Stimulated activated CD4-positive, alpha-beta T cell treated with anti-CD3 and anti-CD28 coated beads, TNF-alpha, amount 100 ng/mL, for 24 hours (primary cell): ENCODE data around the gene DUSP9.

Experiments used
- DNase-seq, 3 experiments: peaks; one replicate each; pipeline ENCODE4 v3.0.0-alpha.2; 2020; ENCODE audit warnings: low read depth in 3 of 3

The DUSP9 gene

GRCh38 chrX:153621949-153622598 lies 24.9 kb upstream of the DUSP9 start:
- DNase-seq, result no peak

GRCh38 chrX:153622661-153623309 lies 24.2 kb upstream of the DUSP9 start:
- no peak for DNase-seq

DNA sequence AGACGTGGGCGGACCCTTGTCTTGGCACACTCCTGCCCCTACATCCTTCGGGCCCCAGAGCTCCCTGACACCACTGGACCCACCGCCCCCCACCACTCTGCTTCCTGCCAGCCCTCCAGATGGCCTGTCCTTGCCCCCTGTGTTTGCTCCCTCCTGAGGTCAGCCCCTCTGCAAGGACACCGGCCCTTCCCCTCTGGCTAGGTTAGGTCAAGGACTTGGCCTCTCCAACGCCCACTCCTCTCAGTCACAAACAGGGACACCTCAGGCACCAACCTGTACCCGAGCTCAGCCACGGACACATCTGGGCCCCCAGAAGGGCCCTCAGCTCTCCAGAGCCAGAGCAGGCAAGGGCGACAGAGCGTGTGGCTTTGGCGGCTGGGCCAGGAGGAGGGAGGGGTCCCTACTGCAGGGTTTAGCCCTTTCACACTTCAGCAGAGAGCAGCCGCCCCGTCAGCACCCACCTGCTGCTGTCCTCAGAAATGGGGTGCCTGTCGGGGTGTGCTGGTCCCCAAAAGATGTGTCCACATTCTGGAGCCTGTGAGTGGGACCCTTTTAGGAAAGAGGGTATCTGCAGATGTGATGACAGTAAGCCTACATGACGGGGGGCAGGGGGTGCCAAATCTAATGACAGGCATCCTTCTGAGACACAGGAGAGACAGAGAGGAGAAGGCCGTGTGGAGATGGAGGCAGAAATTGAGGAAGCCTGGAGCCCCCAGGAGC lies 23.5 kb upstream of the DUSP9 start:
- no peak for DNase-seq

DNA sequence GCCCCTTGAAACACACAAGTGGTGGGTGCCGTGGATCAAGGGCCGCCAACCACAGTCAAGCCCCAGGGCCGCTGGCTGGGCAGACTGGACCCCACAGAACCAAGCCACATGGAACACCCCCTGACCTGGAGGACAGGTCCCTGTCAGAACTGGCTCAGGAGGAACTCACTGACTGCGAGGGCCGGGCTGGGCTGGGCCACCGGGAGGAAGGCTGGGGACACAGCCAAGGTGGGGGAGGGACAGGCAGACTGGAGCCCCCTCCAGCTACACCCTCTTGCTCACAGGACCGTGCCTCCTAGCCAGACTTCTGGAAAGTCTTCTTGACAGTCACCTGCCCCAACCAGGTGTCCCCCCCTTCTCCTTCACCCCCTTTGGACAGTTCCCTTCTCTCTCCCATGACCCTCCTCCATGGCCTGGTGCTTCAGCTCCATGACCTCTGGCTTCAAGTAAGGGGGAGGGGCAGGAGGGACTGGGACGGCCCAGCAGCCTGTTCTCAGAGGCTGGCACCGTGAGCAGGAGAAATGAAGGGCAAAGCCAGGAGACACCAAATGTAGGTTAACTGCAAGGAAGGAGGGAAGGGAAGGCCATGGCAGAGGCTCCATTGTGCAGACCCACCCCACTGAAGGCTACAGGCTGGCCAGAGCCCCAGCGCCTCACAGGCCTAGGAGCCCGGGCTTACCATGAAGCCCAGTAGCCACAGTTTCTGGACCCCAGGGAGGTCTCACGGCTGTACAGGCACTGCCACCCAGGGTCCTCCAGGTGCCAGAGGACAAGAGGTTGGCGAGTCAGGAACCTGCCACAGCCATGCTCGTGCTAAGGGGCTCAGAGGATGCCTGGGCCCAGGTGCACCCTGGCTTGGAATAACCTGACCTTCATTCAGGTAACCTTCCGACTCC lies 22.6 kb upstream of the DUSP9 start:
- DNase-seq, result no peak

DNA sequence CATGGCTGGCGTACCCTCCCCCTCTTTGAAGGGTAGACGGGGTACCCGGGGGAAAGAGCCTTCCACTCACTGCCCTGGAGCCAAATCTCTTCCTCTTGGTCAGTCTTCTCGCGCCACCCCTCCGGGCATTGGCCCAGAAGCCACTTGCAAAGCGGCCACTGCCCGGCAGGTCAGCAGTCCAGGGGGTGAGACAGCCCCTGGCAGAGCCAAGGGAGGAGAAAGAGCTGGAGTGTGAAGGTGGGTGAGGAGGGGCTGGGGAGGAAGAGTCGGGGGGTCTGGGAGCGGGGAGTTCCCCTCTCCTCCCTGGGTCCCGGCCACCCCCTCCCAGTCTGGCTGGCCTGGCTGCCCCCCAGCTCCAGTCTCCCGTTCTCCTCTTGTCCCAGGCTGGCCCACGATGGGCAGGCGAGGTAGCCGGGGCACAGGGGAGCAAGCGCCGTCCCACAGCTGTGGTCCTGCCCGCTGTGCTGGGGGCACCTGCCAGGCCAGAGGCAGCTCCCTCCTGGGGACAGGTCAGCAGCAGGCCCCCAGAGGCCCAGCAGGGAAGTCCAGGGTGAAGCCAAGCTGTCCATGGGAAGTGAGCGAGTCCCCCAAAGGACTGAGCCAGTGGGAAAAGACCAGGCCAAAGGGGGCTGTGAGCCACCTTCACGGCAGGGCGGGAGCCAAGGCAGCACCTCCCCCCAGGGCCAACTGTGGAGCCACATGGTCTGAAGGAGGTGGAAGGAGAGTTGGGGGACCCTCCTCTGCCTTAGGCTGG lies 21.6 kb upstream of the DUSP9 start:
- no peak for DNase-seq

GRCh38 chrX:153626025-153626633 lies 20.9 kb upstream of the DUSP9 start:
- DNase-seq, result no peak

- DNase-seq, result no peak
Observed at GRCh38 chrX:153626863-153627674, 19.9 kb upstream of the DUSP9 start.

- DNase-seq, result no peak
Observed at GRCh38 chrX:153627675-153628111, 19.3 kb upstream of the DUSP9 start.

DNA sequence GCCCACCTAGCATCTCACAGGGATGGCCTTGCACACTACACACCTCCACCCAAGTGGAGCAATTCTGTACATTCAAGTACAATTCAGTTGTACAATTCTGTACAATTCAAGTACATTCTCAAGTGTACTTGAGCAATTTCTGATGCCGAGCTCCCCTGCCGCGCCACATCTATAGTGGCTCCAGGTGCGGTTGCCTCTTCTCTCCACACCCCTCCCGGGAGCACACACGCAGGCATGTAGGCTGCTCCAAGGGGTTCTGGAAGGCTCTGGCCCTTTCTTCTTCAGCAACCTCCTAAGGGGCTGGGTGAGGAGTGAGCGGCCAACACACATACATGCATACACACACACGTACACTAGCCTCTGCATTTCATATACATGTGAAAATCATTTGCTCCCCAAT lies 18.9 kb upstream of the DUSP9 start:
- DNase-seq, result no peak

DNA sequence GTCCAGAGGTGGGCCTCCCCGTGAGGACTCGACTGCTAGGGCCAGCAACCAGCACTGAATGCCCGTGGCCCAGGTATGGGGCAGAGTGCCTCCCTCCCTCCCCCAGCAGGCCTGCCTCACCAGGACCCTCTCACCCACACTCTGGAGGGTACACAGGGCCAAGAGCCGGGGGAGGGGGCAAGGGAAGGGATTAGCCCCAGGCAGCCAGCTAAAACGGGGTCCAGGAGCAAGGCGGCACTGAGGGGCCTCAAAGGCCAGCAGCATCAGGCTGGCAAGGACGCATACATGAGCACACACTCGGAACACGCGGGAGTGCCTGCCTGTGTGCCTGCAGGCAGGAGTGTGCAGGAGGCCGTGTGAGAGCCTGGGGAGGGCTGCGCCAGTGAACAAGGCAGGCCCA lies 18.3 kb upstream of the DUSP9 start:
- DNase-seq, result no peak

DNA sequence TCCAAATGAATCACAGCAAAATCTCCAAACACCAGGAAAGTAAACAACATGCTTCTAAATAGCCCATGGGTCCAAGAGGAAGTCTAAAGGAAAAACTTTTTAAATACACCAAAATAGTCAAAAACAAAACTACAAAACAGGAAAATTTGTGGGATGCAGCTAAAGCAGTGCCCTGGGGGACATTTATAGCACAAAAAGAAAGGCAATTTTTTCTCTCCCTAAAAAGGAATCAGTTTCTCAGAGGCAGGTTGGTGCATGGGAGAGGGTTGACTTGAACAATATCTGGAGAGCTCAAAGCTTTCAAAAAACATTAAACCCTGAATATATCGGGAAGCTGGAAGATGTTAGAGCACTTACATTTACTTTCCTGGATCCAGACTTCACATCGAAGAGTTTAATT lies 15.7 kb upstream of the DUSP9 start:
- DNase-seq, result no peak

DNA sequence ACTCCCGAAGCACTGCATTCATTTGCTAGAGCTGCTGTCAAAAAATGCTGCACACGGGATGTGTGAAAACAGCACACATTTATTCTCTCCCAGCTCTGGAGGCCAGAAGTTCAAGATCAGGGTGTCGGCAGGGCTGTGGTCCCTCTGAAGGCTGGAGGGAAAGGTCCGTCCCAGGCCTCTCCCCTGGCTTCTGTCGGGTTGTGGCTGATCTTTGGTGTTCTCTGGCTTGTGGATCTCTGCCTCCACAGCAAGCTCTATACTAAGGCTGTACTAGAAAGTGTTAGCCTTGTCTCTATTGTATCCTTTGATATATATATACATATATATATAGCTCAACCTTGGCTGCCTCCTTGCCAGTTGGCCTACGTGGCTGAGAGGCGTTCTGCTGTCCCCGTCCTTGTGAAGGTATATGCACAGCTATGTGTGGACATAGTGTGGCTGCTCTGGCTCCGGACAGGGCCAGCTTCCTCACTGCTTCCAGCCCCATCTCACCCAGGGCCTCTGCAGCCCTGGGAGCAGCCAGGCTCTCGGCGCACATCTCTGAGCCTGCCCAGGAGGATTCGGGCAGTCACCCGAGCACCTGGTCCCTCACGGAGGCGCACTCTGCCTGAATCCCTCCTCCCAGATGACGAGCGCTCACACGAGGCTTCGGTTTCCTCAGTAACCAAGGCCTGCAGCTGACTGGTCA lies 15.0 kb upstream of the DUSP9 start:
- no peak for DNase-seq

- DNase-seq, result no peak
Observed at GRCh38 chrX:153632595-153632946, 14.4 kb upstream of the DUSP9 start.

DNA sequence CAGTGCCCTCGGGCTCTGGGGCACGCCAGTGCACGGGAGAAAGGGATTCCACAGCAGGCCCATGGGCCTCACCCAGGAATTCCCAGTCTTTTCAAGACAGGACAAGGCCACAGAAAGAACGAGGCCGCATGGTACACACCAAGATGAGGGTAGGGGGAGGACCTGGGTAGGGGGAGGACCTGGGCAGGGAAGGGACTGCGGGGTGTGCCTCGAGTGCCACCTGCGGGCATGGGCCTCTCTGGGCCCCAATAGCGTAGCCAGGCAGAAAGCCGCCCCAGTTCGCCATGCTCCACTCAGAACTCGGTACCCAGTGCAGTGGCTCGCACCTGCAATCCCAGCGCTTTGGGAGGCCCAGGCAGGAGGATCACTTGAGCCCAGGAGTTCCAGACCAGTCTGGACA lies 14.0 kb upstream of the DUSP9 start:
- no peak for DNase-seq

GRCh38 chrX:153633607-153634180 lies 13.3 kb upstream of the DUSP9 start:
- DNase-seq, result no peak

DNA sequence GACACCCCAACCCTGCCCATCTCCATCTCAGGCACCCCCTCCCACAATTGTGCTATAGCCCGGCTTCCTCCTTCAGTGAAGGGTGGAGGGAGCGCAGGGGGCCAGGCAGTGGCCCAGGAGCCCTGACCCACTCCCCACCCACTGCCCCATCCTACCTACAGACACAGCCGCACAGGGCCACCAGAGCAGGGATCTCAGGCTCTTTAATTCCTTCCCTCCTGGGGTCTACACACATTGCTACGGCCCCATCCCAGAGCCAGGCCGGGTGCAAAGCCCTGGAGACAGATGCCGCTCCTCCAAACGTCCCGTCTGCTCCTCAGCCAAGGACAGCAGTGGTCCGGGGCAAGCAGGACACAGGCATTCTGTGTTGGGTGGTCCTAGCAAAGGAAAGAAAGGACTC lies 12.8 kb upstream of the DUSP9 start:
- no peak for DNase-seq

DNA sequence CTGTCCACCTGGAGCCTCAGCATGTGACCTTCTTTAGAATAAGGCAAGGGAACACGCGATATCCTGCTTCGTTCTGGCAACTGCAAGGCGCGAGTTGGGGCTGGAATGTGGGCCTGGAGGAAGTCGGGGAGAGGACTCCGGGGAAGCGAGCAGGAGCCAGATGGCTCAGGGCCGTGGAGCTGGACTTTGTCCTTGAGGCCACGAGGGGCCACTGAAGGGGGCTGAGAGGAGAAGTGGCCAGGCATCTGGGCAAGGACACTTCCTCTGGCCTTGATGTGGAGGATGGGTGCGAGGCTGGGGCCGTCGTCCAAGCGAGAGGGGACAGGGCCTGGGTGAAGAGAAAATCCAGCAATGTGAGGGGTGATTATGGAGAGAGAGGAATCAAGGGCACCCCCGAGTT lies 12.2 kb upstream of the DUSP9 start:
- DNase-seq, result no peak

- no peak for DNase-seq
Observed at GRCh38 chrX:153635388-153635787, 11.6 kb upstream of the DUSP9 start.
